ENCODE measurements around the gene POLR3H. TPM values are rescaled to one million over a fixed set of nuclear protein-coding genes. Genes with fewer than 3 reads are reported as not detected.
A peak's percentile ranks its signal among the peaks of the same experiment; 100 is the strongest.

POLR3H gene
- total RNA-seq, 1 experiment from 2014 or later, result 21.2 TPM

GRCh38 chr22:41526830-41527799 lies 17.2 kb downstream of the POLR3H start:
- Histone ChIP-seq H4K20me1 (ENCODE audit: low read length) (no peaks in the 10 kb centered on the region), H3K79me2 (ENCODE audit: low read length) (no peaks in the 10 kb centered on the region), H3K4me1 (ENCODE audit: insufficient read depth, low read length) (no peaks in the 10 kb centered on the region), H3K9me2 (replicated peaks; ENCODE audit: low read length) (no peaks in the 10 kb centered on the region), H3K9ac (ENCODE audit: low read length) (no peak overlapping the region), H3K9me3 (ENCODE audit: low read length) (no peaks in the 10 kb centered on the region), H3K4me2 (ENCODE audit: low read length) (no peak overlapping the region), H2AFZ (ENCODE audit: low read length) (no peak overlapping the region), H3K27ac (ENCODE audit: low read length) (no peak overlapping the region), H3K4me3 (ENCODE audit: low read length) (no peak overlapping the region), H3K27me3 (ENCODE audit: low read length) (no peaks in the 10 kb centered on the region), H3K36me3 (ENCODE audit: low read depth, low read length) (peaks cover 29% of the 10 kb centered on the region), H3F3A (ENCODE audit: low read length, unreplicated experiment) (no peaks in the 10 kb centered on the region)
- peak; percentile 54 for ATAC-seq
- intact Hi-C loops (cut with micrococcal nuclease), result no loop called here
- ChIA-PET CTCF (interaction anchor here (0.5 to 0.8 kb wide), 4 partner anchors 20 to 329 kb away, joined by 3 to 8 read pairs (median 6); no protein-coding TSS in a partner anchor), POLR2A (ENCODE audit: unreplicated experiment) (no interaction called here)
- TF ChIP-seq CTCF (conservative IDR thresholded peaks at IDR 0.05; ENCODE audit: low read depth, low read length), result peak; percentile 85
- TF ChIP-seq EZH2phosphoT487 (IDR thresholded peaks at IDR 0.05; ENCODE audit: borderline replicate concordance, low read length), result no peak
- peak; percentile 33 for DNase-seq
- TSS peak; percentile 6 for BruUV-seq (replicated peaks)

GRCh38 chr22:41526226-41526829 lies 17.9 kb downstream of the POLR3H start:
- DNase-seq (no peak), ATAC-seq (peak; percentile 7; the same call in 1 of the 2 replicates)
- no peaks in the 10 kb centered on the region for H3K27me3 ChIP-seq (ENCODE audit: low read length)
- H3F3A ChIP-seq (ENCODE audit: low read length, unreplicated experiment), result no peaks in the 10 kb centered on the region
- no peak overlapping the region for H3K4me2 ChIP-seq (ENCODE audit: low read length)
- peaks cover 26% of the 10 kb centered on the region for H3K36me3 ChIP-seq (ENCODE audit: low read depth, low read length)
- no peaks in the 10 kb centered on the region for H3K9me3 ChIP-seq (ENCODE audit: low read length)
- BruUV-seq (replicated peaks), result no TSS peak
- H3K4me3 ChIP-seq (ENCODE audit: low read length), result no peak overlapping the region
- no peak overlapping the region for H3K9ac ChIP-seq (ENCODE audit: low read length)
- intact Hi-C loops (cut with micrococcal nuclease), result no loop called here
- H3K4me1 ChIP-seq (ENCODE audit: insufficient read depth, low read length), result no peaks in the 10 kb centered on the region
- no peak overlapping the region for H2AFZ ChIP-seq (ENCODE audit: low read length)
- no peak overlapping the region for H3K27ac ChIP-seq (ENCODE audit: low read length)
- ChIA-PET POLR2A (ENCODE audit: unreplicated experiment) (no interaction called here), CTCF (interaction anchor here (0.7 to 0.8 kb wide), 2 partner anchors 49 to 123 kb away, joined by 3 to 8 read pairs; no protein-coding TSS in a partner anchor)
- H4K20me1 ChIP-seq (ENCODE audit: low read length), result no peaks in the 10 kb centered on the region
- no peak for TF ChIP-seq CTCF (conservative IDR thresholded peaks at IDR 0.05; ENCODE audit: low read depth, low read length)
- no peak for TF ChIP-seq EZH2 (IDR thresholded peaks at IDR 0.05; ENCODE audit: low read length, unreplicated experiment)
- TF ChIP-seq EZH2phosphoT487 (IDR thresholded peaks at IDR 0.05; ENCODE audit: borderline replicate concordance, low read length), result no peak
- no peaks in the 10 kb centered on the region for H3K79me2 ChIP-seq (ENCODE audit: low read length)
- no peaks in the 10 kb centered on the region for H3K9me2 ChIP-seq (replicated peaks; ENCODE audit: low read length)

Measured in PC-3 (cell line).